ENCODE results near the gene XKRX. TPM values are rescaled to one million over a fixed set of nuclear protein-coding genes. Genes with fewer than 3 reads are reported as not detected.

Gene XKRX
- total RNA-seq, 1 donor from 2014 or later = 2.2 TPM

DNA sequence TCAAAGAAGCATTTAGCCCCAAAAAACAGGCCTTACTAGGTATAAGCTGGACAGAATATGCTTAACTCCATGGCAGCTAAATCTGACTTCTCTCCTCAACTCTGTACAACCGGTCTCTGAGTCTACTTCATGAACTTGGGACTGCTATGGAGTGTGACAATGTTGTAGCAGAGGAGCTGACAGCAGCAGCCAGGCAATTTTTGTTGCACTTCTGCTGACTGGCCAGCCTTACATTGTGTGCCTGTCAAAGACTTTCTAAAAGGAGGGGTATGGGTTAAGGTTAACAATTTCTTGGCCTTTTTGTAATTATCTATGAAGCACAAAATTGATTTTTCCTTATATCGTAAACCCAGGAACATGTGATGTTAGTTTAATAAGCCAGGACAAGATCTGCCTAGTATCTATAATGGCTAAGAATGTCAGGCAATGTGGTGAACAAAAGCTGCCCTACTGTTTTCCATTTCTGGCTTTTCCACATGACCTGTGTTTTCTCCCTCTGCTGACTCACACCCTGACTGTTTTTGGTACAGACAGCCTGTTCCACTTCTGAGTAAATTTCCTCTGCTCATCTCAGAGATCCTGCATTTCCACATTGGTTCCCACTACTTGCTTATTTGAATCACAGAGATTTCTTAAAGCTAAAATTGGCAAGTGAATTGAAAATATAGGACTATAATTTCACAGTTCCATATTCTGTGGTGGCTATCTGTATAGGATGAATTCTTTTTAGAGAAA lies 63.9 kb downstream of the XKRX start:
- Mint-ChIP-seq H3K27me3 (no peaks in the 10 kb centered on the region), H3K9me3 (no peaks in the 10 kb centered on the region), H3K4me3 (no peak overlapping the region), H3K36me3 (ENCODE audit: low read depth) (no peaks in the 10 kb centered on the region), H3K27ac (no peak overlapping the region), H3K4me1 (no peaks in the 10 kb centered on the region)
- ATAC-seq (ENCODE audit: low read depth) (no peak), DNase-seq (no peak)
- intact Hi-C loops (cut with micrococcal nuclease) = no loop called here
- POLR2A ChIA-PET = no interaction called here
- CTCF ChIA-PET = no interaction called here
- TF ChIP-seq, protein P1, sequence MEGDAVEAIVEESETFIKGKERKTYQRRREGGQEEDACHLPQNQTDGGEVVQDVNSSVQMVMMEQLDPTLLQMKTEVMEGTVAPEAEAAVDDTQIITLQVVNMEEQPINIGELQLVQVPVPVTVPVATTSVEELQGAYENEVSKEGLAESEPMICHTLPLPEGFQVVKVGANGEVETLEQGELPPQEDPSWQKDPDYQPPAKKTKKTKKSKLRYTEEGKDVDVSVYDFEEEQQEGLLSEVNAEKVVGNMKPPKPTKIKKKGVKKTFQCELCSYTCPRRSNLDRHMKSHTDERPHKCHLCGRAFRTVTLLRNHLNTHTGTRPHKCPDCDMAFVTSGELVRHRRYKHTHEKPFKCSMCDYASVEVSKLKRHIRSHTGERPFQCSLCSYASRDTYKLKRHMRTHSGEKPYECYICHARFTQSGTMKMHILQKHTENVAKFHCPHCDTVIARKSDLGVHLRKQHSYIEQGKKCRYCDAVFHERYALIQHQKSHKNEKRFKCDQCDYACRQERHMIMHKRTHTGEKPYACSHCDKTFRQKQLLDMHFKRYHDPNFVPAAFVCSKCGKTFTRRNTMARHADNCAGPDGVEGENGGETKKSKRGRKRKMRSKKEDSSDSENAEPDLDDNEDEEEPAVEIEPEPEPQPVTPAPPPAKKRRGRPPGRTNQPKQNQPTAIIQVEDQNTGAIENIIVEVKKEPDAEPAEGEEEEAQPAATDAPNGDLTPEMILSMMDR (IDR thresholded peaks at IDR 0.05) = no peak

Other genes starting within 250 kb of the XKRX start
- 0.20 and 0.39 TPM in 2 replicates for gene SYTL4, start 196.8 kb downstream of the XKRX start, total RNA-seq
- gene CSTF2, start 108.5 kb downstream of the XKRX start, total RNA-seq = 27.7 TPM in 2 replicates
- not detected in 2 replicates for gene NOX1, start 54.6 kb downstream of the XKRX start, total RNA-seq
- gene ARL13A, start 40.8 kb upstream of the XKRX start, total RNA-seq = not detected in 2 replicates
- gene TRMT2B, start 123.2 kb upstream of the XKRX start, total RNA-seq = 28.8 and 37.9 TPM in 2 replicates
- gene TMEM35A, start 150.0 kb upstream of the XKRX start, total RNA-seq = not detected in 2 replicates
- gene CENPI, start 169.3 kb upstream of the XKRX start, total RNA-seq = 2.6 and 3.1 TPM in 2 replicates

All from activated B cell treated with CpG ODN at 0.5 μM for 24 hours (primary cell).